IPS-20b (cell line): Measurements from ENCODE around the gene HYOU1.
A peak's percentile ranks its signal among the peaks of the same experiment; 100 is the strongest.
"Not testable (repeated sequence)": the region's sequence is repeated elsewhere in the genome, so short reads cannot be mapped to it uniquely, and the experiment has no call there.

Experiments
- H3K27ac ChIP-seq: one replicate; pipeline ENCODE4 v1.5.1; 2013; ENCODE audit warnings: low read length
- H3K27me3 ChIP-seq: 2 replicates; pipeline ENCODE4 v1.6.1; 2013; ENCODE audit warnings: mild to moderate bottlenecking, low read length, inconsistent platforms; ENCODE audit not compliant: insufficient read depth
- H3K36me3 ChIP-seq: 2 replicates; pipeline ENCODE4 v1.6.1; 2013; ENCODE audit warnings: low read depth, mild to moderate bottlenecking, inconsistent platforms, low read length, moderate library complexity; ENCODE audit not compliant: insufficient read depth
- H3K4me1 ChIP-seq: 2 replicates; pipeline ENCODE4 v1.6.1; 2013; ENCODE audit warnings: mild to moderate bottlenecking, control low read depth, inconsistent platforms, low read length, moderate library complexity; ENCODE audit not compliant: insufficient read depth
- H3K4me3 ChIP-seq: 2 replicates; pipeline ENCODE4 v1.5.1; 2013; ENCODE audit warnings: mild to moderate bottlenecking, low read length, inconsistent platforms
- H3K9ac ChIP-seq: 2 replicates; pipeline ENCODE4 v1.6.1; 2013; ENCODE audit warnings: low read depth, mild to moderate bottlenecking, inconsistent platforms, low read length, moderate library complexity
- H3K9me3 ChIP-seq: 2 replicates; pipeline ENCODE4 v1.6.1; 2013; ENCODE audit warnings: mild to moderate bottlenecking, low read depth, low read length, inconsistent platforms; ENCODE audit not compliant: insufficient read depth

HYOU1 gene

GRCh38 chr11:119057000-119057769 is at the start of gene HYOU1:
TSS of gene HYOU1 (minus strand) at chr11:119057205. CDS start at chr11:119056160, 1,045 bp downstream.
- peak within 1 kb of the TSS; percentile 100 for H3K4me3 ChIP-seq
- peak within 1 kb of the TSS; percentile 83 for H3K27ac ChIP-seq
- no peaks in the 10 kb centered on the region for H3K27me3 ChIP-seq
- H3K36me3 ChIP-seq: peaks cover 37% of the 10 kb centered on the region
- H3K9ac ChIP-seq: peak within 1 kb of the TSS; percentile 98
- peaks cover 4% of the 10 kb centered on the region; the same call in 1 of the 2 replicates for H3K4me1 ChIP-seq
- H3K9me3 ChIP-seq: no peaks in the 10 kb centered on the region

- Histone ChIP-seq H3K4me3 (no peak overlapping the region), H3K9ac (no peak overlapping the region), H3K4me1 (peaks cover 17% of the 10 kb centered on the region; the same call in 1 of the 2 replicates), H3K27me3 (peaks cover 16% of the 10 kb centered on the region), H3K27ac (no peak overlapping the region), H3K9me3 (no peaks in the 10 kb centered on the region), H3K36me3 (peaks cover 2% of the 10 kb centered on the region; the same call in 1 of the 2 replicates)
Measured at GRCh38 chr11:119103793-119104192, 46.8 kb upstream of the HYOU1 start.

GRCh38 chr11:119103161-119103664 is 46.2 kb upstream of the HYOU1 start:
- peak overlapping the region; percentile 94; the same call in 1 of the 2 replicates for H3K9ac ChIP-seq
- peaks cover 17% of the 10 kb centered on the region; the same call in 1 of the 2 replicates for H3K4me1 ChIP-seq
- H3K9me3 ChIP-seq, H3K27ac ChIP-seq, H3K36me3 ChIP-seq, H3K27me3 ChIP-seq: not testable (repeated sequence)
- H3K4me3 ChIP-seq: peak overlapping the region; percentile 90; the same call in 1 of the 2 replicates

- peaks cover 17% of the 10 kb centered on the region; the same call in 1 of the 2 replicates for H3K4me1 ChIP-seq
- no peaks in the 10 kb centered on the region for H3K9me3 ChIP-seq
- peak within 1 kb of the TSS; percentile 90 for H3K4me3 ChIP-seq
Measured at GRCh38 chr11:119101759-119102423, 44.9 kb upstream of the HYOU1 start, which contains the start of gene DPAGT1. TSS of gene DPAGT1 (minus strand) at chr11:119101853. CDS start at chr11:119101655, 198 bp downstream.

GRCh38 chr11:119100994-119101758 is 44.2 kb upstream of the HYOU1 start:
- Histone ChIP-seq H3K36me3 (peaks cover 28% of the 10 kb centered on the region), H3K9ac (peak overlapping the region; percentile 94), H3K9me3 (no peaks in the 10 kb centered on the region), H3K27ac (no peak overlapping the region), H3K4me1 (peaks cover 11% of the 10 kb centered on the region; the same call in 1 of the 2 replicates), H3K27me3 (no peaks in the 10 kb centered on the region; the same call in 1 of the 2 replicates), H3K4me3 (peak overlapping the region; percentile 90)

More at GRCh38 chr11:119101759-119102423, 44.9 kb upstream of the HYOU1 start, which contains the start of gene DPAGT1:
- H3K9ac ChIP-seq: peak within 1 kb of the TSS; percentile 94
- H3K36me3 ChIP-seq: peaks cover 21% of the 10 kb centered on the region
- H3K27me3 ChIP-seq: no peaks in the 10 kb centered on the region; the same call in 1 of the 2 replicates
- H3K27ac ChIP-seq: peak within 1 kb of the TSS; percentile 88

GRCh38 chr11:119100246-119100970 is 43.4 kb upstream of the HYOU1 start:
- peaks cover 29% of the 10 kb centered on the region for H3K36me3 ChIP-seq
- H3K4me3 ChIP-seq: peak overlapping the region; percentile 90
- H3K27ac ChIP-seq: no peak overlapping the region
- H3K27me3 ChIP-seq: no peaks in the 10 kb centered on the region
- H3K4me1 ChIP-seq: peaks cover 14% of the 10 kb centered on the region; the same call in 1 of the 2 replicates
- peak overlapping the region; percentile 94; the same call in 1 of the 2 replicates for H3K9ac ChIP-seq
- no peaks in the 10 kb centered on the region for H3K9me3 ChIP-seq

- peak overlapping the region; percentile 90; the same call in 1 of the 2 replicates for H3K4me3 ChIP-seq
- peaks cover 14% of the 10 kb centered on the region; the same call in 1 of the 2 replicates for H3K4me1 ChIP-seq
- no peaks in the 10 kb centered on the region for H3K27me3 ChIP-seq
- H3K9ac ChIP-seq: no peak overlapping the region; the same call in 1 of the 2 replicates
- H3K27ac ChIP-seq: no peak overlapping the region
- no peaks in the 10 kb centered on the region for H3K9me3 ChIP-seq
- H3K36me3 ChIP-seq: peaks cover 29% of the 10 kb centered on the region
Measured at GRCh38 chr11:119099711-119100110, 42.7 kb upstream of the HYOU1 start.

- Histone ChIP-seq H3K9ac (peak overlapping the region; percentile 99), H3K27ac (peak overlapping the region; percentile 88), H3K9me3 (no peaks in the 10 kb centered on the region), H3K27me3 (no peaks in the 10 kb centered on the region), H3K36me3 (peaks cover 65% of the 10 kb centered on the region), H3K4me1 (peaks cover 7% of the 10 kb centered on the region; the same call in 1 of the 2 replicates), H3K4me3 (peak overlapping the region; percentile 83)
Measured at GRCh38 chr11:119095066-119095880, 38.3 kb upstream of the HYOU1 start.

GRCh38 chr11:119094816-119095065 is 37.7 kb upstream of the HYOU1 start:
- H3K36me3 ChIP-seq: peaks cover 71% of the 10 kb centered on the region
- H3K9ac ChIP-seq: peak overlapping the region; percentile 99
- peaks cover 4% of the 10 kb centered on the region; the same call in 1 of the 2 replicates for H3K4me1 ChIP-seq

More at GRCh38 chr11:119094816-119095065, 37.7 kb upstream of the HYOU1 start:
- no peaks in the 10 kb centered on the region for H3K9me3 ChIP-seq
- peak overlapping the region; percentile 88 for H3K27ac ChIP-seq
- H3K4me3 ChIP-seq: peak overlapping the region; percentile 83
- no peaks in the 10 kb centered on the region for H3K27me3 ChIP-seq
